HepG2 (cell line): ENCODE results near the gene DOK7. TPM values are rescaled to one million over a fixed set of nuclear protein-coding genes. Genes with fewer than 3 reads are reported as not detected.

Source experiments
- AHR ChIP-seq: IDR thresholded peaks from 2 replicates; pipeline ENCODE4 v1.6.1; 2018; ENCODE audit warnings: missing genetic modification reagents, missing compliant biosample characterization
- CC2D1A ChIP-seq: sonication (generic); formaldehyde crosslinking; IDR thresholded peaks from 2 replicates; pipeline ENCODE4 v1.8.1; 2023; ENCODE audit warnings: mild to moderate bottlenecking, missing genetic modification reagents
- CCAR2 ChIP-seq: fragments of 200-400 bp; formaldehyde crosslinking; optimal IDR thresholded peaks from 2 replicates; pipeline ENCODE3; 2018; ENCODE audit warnings: low read depth, mild to moderate bottlenecking, low read length, moderate library complexity
- FOSL2 ChIP-seq: sonication (generic); formaldehyde crosslinking; IDR thresholded peaks from 2 replicates; pipeline ENCODE4 v1.4.0; 2020; ENCODE audit warnings: missing genetic modification reagents
- FOXJ3 ChIP-seq: sonication (generic); formaldehyde crosslinking; IDR thresholded peaks from 2 replicates; pipeline ENCODE4 v1.4.0; 2020; ENCODE audit warnings: missing genetic modification reagents, mild to moderate bottlenecking, borderline replicate concordance
- MTA1 ChIP-seq: sonication (generic); formaldehyde crosslinking; IDR thresholded peaks from 2 replicates; pipeline ENCODE4 v1.4.0; 2020; ENCODE audit warnings: missing genetic modification reagents, mild to moderate bottlenecking, borderline replicate concordance
- NCOA5 ChIP-seq: sonication (generic); formaldehyde crosslinking; IDR thresholded peaks from 2 replicates; pipeline ENCODE4 v1.4.0; 2020; ENCODE audit warnings: missing genetic modification reagents
- NONO ChIP-seq, 2 experiments: fragments of 450-650 bp in 1 of 2; sonication (generic) in 1 of 2; formaldehyde crosslinking in 1 of 2; IDR thresholded peaks in 1 of 2; conservative IDR thresholded peaks in 1 of 2; 2 replicates each; pipeline versions ENCODE4 v1.6.1 to v1.8.0; 2017 to 2022; ENCODE audit warnings: mild to moderate bottlenecking in 1 of 2, missing genetic modification reagents in 1 of 2, moderate library complexity in 1 of 2
- NR3C1 ChIP-seq: sonication (generic); formaldehyde crosslinking; IDR thresholded peaks from 2 replicates; pipeline ENCODE4 v1.4.0; 2020; ENCODE audit warnings: missing genetic modification reagents
- PHF21A ChIP-seq: sonication (generic); formaldehyde crosslinking; IDR thresholded peaks from 2 replicates; pipeline ENCODE4 v1.5.0; 2020; ENCODE audit warnings: mild to moderate bottlenecking, missing genetic modification reagents
- SALL1 ChIP-seq: sonication (generic); formaldehyde crosslinking; IDR thresholded peaks from 2 replicates; pipeline ENCODE4 v1.8.0; 2022; ENCODE audit warnings: mild to moderate bottlenecking, missing genetic modification reagents
- ZC3H13 ChIP-seq: sonication (generic); formaldehyde crosslinking; IDR thresholded peaks from 2 replicates; pipeline ENCODE4 v1.8.1; 2023; ENCODE audit warnings: mild to moderate bottlenecking, missing genetic modification reagents, moderate library complexity
- ZNF10 ChIP-seq: sonication (generic); formaldehyde crosslinking; IDR thresholded peaks from 2 replicates; pipeline ENCODE4 v1.4.0; 2020; ENCODE audit warnings: mild to moderate bottlenecking, low read depth, missing genetic modification reagents, borderline replicate concordance
- ZNF138 ChIP-seq: sonication (generic); formaldehyde crosslinking; IDR thresholded peaks from 2 replicates; pipeline ENCODE4 v1.5.0; 2020; ENCODE audit warnings: mild to moderate bottlenecking, low read depth, missing genetic modification reagents
- ZNF160 ChIP-seq: sonication (generic); formaldehyde crosslinking; IDR thresholded peaks from 2 replicates; pipeline ENCODE4 v1.8.0; 2022; ENCODE audit warnings: mild to moderate bottlenecking, inconsistent platforms, missing genetic modification reagents
- ZNF44 ChIP-seq: sonication (generic); formaldehyde crosslinking; IDR thresholded peaks from 2 replicates; pipeline ENCODE4 v1.5.1; 2020; ENCODE audit warnings: mild to moderate bottlenecking, missing genetic modification reagents
- ZNF670 ChIP-seq: sonication (generic); formaldehyde crosslinking; IDR thresholded peaks from 2 replicates; pipeline ENCODE4 v1.8.0; 2022; ENCODE audit warnings: mild to moderate bottlenecking, missing genetic modification reagents, borderline replicate concordance
- polyA plus RNA-seq, 8 experiments: library from polyadenylated mRNA; depleted of rRNA in 3 of 8; stranded (reverse) in 7 of 8; unstranded in 1 of 8; fragments of >200 nt; fragmentation: Illumina TruSeq in 4 of 8; extraction: Trizol in 4 of 8; gene quantifications; 2 replicates each; pipeline versions ENCODE4 v1.2.1 to v1.2.3, GENCODE V29; 2011 to 2016; ENCODE audit warnings: low read depth in 4 of 8, missing spikeins in 1 of 8, mixed read lengths in 1 of 8; ENCODE audit not compliant: insufficient read depth in 1 of 8
- total RNA-seq, 5 experiments: library from RNA; depleted of rRNA; stranded (reverse); fragments of >200 nt; fragmentation: Illumina TruSeq; extraction: Trizol; gene quantifications; 2 replicates each; pipeline ENCODE4 v1.2.3, GENCODE V29; 2016; ENCODE audit warnings: low read depth in 1 of 5
- TF ChIP-seq, protein P1 (sequence below): sonication (generic); formaldehyde crosslinking; conservative IDR thresholded peaks from 2 replicates; pipeline ENCODE4 v1.4.0; 2020; ENCODE audit warnings: missing genetic modification reagents
- TF ChIP-seq, protein P2 (sequence below): sonication (generic); formaldehyde crosslinking; IDR thresholded peaks from 2 replicates; pipeline ENCODE4 v1.8.0; 2022; ENCODE audit warnings: mild to moderate bottlenecking, missing genetic modification reagents

DOK7 gene
- total and polyA plus RNA-seq, 2 of the 13 experiments (the other 11 are each of a cell fraction or from before 2014, with no cell fraction given): 0.03 to 0.07 TPM

GRCh38 chr4:3449574-3450534 is 13.3 kb upstream of the DOK7 start (continued):
- TF ChIP-seq NONO (IDR thresholded peaks at IDR 0.05) (no peak), NONO (CRISPR knock-in tag; conservative IDR thresholded peaks at IDR 0.05) (no peak), NCOA5 (CRISPR knock-in tag) (no peak), ZNF670 (CRISPR knock-in tag) (no peak), FOSL2 (CRISPR knock-in tag) (no peak), SALL1 (CRISPR knock-in tag) (peak; percentile 36; the same call in 1 of the 2 replicates), ZNF10 (CRISPR knock-in tag) (no peak), ZNF160 (CRISPR knock-in tag) (no peak), ZNF44 (no peak), PHF21A (no peak), FOXJ3 (no peak), AHR (no peak), NR3C1 (CRISPR knock-in tag) (no peak), CC2D1A (CRISPR knock-in tag) (no peak), ZC3H13 (peak; percentile 63; the same call in 1 of the 2 replicates), MTA1 (CRISPR knock-in tag) (0 out of 2 replicates have a peak, but pooled peaks have one; percentile 22), CCAR2 (no peak), ZNF138 (CRISPR knock-in tag) (no peak)
- TF ChIP-seq, protein P1, sequence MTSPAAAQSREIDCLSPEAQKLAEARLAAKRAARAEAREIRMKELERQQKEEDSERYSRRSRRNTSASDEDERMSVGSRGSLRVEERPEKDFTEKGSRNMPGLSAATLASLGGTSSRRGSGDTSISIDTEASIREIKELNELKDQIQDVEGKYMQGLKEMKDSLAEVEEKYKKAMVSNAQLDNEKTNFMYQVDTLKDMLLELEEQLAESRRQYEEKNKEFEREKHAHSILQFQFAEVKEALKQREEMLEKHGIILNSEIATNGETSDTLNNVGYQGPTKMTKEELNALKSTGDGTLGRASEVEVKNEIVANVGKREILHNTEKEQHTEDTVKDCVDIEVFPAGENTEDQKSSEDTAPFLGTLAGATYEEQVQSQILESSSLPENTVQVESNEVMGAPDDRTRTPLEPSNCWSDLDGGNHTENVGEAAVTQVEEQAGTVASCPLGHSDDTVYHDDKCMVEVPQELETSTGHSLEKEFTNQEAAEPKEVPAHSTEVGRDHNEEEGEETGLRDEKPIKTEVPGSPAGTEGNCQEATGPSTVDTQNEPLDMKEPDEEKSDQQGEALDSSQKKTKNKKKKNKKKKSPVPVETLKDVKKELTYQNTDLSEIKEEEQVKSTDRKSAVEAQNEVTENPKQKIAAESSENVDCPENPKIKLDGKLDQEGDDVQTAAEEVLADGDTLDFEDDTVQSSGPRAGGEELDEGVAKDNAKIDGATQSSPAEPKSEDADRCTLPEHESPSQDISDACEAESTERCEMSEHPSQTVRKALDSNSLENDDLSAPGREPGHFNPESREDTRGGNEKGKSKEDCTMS (CRISPR knock-in tag): no peak
- TF ChIP-seq, protein P2, sequence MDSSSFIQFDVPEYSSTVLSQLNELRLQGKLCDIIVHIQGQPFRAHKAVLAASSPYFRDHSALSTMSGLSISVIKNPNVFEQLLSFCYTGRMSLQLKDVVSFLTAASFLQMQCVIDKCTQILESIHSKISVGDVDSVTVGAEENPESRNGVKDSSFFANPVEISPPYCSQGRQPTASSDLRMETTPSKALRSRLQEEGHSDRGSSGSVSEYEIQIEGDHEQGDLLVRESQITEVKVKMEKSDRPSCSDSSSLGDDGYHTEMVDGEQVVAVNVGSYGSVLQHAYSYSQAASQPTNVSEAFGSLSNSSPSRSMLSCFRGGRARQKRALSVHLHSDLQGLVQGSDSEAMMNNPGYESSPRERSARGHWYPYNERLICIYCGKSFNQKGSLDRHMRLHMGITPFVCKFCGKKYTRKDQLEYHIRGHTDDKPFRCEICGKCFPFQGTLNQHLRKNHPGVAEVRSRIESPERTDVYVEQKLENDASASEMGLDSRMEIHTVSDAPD (CRISPR knock-in tag): no peak
